Neural progenitor cell (in vitro differentiated cells): ENCODE measurements around the gene EIF6. TPM values are rescaled to one million over a fixed set of nuclear protein-coding genes. Genes with fewer than 3 reads are reported as not detected.

Experiments
- DNase-seq: peaks from one replicate; pipeline ENCODE4 v3.0.0-alpha.2; 2016; ENCODE audit warnings: low spot score
- H2AFZ ChIP-seq: fragments of 200-600 bp; sonication (generic); replicated peaks from 2 replicates; pipeline ENCODE4 v1.6.1; 2016; ENCODE audit warnings: antibody characterized with exemption
- H3F3A ChIP-seq: fragments of 200-600 bp; sonication (generic); 2 replicates; pipeline ENCODE4 v1.6.1; 2016; ENCODE audit warnings: antibody characterized with exemption, low read depth
- H3K27ac ChIP-seq: fragments of 200-600 bp; sonication (generic); 2 replicates; pipeline ENCODE4 v1.5.1; 2016; ENCODE audit warnings: mild to moderate bottlenecking
- H3K27me3 ChIP-seq: fragments of 200-600 bp; sonication (generic); 2 replicates; pipeline ENCODE4 v1.6.1; 2016; ENCODE audit warnings: mild to moderate bottlenecking, moderate library complexity
- H3K36me3 ChIP-seq: fragments of 200-600 bp; sonication (generic); 2 replicates; pipeline ENCODE4 v1.5.1; 2016
- H3K4me1 ChIP-seq: fragments of 200-600 bp; sonication (generic); 2 replicates; pipeline ENCODE4 v1.6.1; 2016; ENCODE audit warnings: mixed run types
- H3K4me2 ChIP-seq: fragments of 200-600 bp; sonication (generic); 2 replicates; pipeline ENCODE4 v1.6.1; 2016
- H3K4me3 ChIP-seq: fragments of 200-600 bp; sonication (generic); 2 replicates; pipeline ENCODE4 v1.5.1; 2016
- H3K79me2 ChIP-seq: fragments of 200-600 bp; sonication (generic); 2 replicates; pipeline ENCODE4 v1.6.1; 2016; ENCODE audit warnings: low read depth
- H3K9ac ChIP-seq: fragments of 200-600 bp; sonication (generic); 2 replicates; pipeline ENCODE4 v1.6.1; 2016
- H3K9me3 ChIP-seq: fragments of 200-600 bp; sonication (generic); 2 replicates; pipeline ENCODE4 v1.5.1; 2016; ENCODE audit warnings: low read depth
- H4K20me1 ChIP-seq: fragments of 200-600 bp; sonication (generic); 2 replicates; pipeline ENCODE4 v1.6.1; 2016; ENCODE audit warnings: low read depth
- H3K27ac Mint-ChIP-seq: 3 replicates; pipeline ENCODE4 v1.8.0; 2021; ENCODE audit warnings: mixed read lengths
- H3K27me3 Mint-ChIP-seq: 2 replicates; pipeline ENCODE4 v1.8.0; 2022; ENCODE audit warnings: low read depth, mild to moderate bottlenecking, inconsistent platforms, moderate library complexity, mixed read lengths; ENCODE audit not compliant: insufficient read depth
- H3K36me3 Mint-ChIP-seq: 3 replicates; pipeline ENCODE4 v1.8.0; 2021; ENCODE audit warnings: mixed read lengths
- H3K4me1 Mint-ChIP-seq: 3 replicates; pipeline ENCODE4 v1.8.0; 2021; ENCODE audit warnings: mixed read lengths
- H3K4me3 Mint-ChIP-seq: 3 replicates; pipeline ENCODE4 v1.8.0; 2021; ENCODE audit warnings: mild to moderate bottlenecking, moderate library complexity, mixed read lengths
- H3K9me3 Mint-ChIP-seq: 3 replicates; pipeline ENCODE4 v1.8.0; 2020; ENCODE audit warnings: mixed read lengths
- EZH2 ChIP-seq: fragments of 200-600 bp; sonication (generic); IDR thresholded peaks from 2 replicates; pipeline ENCODE4 v1.6.1; 2017; ENCODE audit warnings: antibody characterized with exemption, mild to moderate bottlenecking, moderate library complexity
- EZH2phosphoT487 ChIP-seq: fragments of 200-600 bp; sonication (generic); IDR thresholded peaks from 2 replicates; pipeline ENCODE4 v1.6.1; 2017; ENCODE audit warnings: antibody characterized with exemption
- total RNA-seq: library from RNA; depleted of rRNA; stranded (reverse); fragments of >200 nt; gene quantifications from 2 replicates; pipeline ENCODE4 v1.2.3, GENCODE V29; 2015; ENCODE audit warnings: low replicate concordance
- TF ChIP-seq, protein P1 (sequence below): fragments of 200-600 bp; sonication (generic); IDR thresholded peaks from 2 replicates; pipeline ENCODE4 v1.5.1; 2017; ENCODE audit warnings: antibody characterized with exemption, mild to moderate bottlenecking

EIF6 gene
- total RNA-seq, 1 donor from 2014 or later: 47.5 TPM

- Histone ChIP-seq H3F3A (no peaks in the 10 kb centered on the region), H3K36me3 (no peaks in the 10 kb centered on the region)
Observed at GRCh38 chr20:35237486-35237885, 47.1 kb downstream of the EIF6 start.

DNA sequence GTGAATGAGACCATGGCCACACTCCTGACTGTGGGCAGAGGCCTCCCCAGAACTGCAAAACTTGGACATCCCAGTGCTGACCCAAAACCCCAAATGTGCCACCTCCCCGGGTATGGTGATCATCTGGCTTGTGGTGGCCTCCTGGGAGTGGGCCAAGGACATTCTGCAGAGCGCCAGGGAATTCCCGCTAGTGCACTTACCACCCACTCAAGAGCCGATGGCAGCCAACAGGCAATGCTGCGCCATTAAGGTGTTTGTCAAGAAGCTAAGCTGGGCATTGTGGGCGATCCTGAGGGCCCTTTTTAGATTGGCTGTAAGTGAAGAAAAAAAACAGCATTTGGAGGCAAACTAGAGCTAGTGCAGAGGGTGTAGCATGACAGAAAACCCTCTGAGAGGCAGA lies 48.7 kb downstream of the EIF6 start:
- no peaks in the 10 kb centered on the region for H3K4me1 ChIP-seq
- no peak for TF ChIP-seq EZH2
- TF ChIP-seq, protein P1, sequence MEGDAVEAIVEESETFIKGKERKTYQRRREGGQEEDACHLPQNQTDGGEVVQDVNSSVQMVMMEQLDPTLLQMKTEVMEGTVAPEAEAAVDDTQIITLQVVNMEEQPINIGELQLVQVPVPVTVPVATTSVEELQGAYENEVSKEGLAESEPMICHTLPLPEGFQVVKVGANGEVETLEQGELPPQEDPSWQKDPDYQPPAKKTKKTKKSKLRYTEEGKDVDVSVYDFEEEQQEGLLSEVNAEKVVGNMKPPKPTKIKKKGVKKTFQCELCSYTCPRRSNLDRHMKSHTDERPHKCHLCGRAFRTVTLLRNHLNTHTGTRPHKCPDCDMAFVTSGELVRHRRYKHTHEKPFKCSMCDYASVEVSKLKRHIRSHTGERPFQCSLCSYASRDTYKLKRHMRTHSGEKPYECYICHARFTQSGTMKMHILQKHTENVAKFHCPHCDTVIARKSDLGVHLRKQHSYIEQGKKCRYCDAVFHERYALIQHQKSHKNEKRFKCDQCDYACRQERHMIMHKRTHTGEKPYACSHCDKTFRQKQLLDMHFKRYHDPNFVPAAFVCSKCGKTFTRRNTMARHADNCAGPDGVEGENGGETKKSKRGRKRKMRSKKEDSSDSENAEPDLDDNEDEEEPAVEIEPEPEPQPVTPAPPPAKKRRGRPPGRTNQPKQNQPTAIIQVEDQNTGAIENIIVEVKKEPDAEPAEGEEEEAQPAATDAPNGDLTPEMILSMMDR: no peak
- TF ChIP-seq EZH2phosphoT487: no peak
- no peak overlapping the region for H3K4me3 Mint-ChIP-seq
- H4K20me1 ChIP-seq: no peaks in the 10 kb centered on the region
- H3K27ac ChIP-seq: no peak overlapping the region
- no peak overlapping the region for H3K4me2 ChIP-seq
- no peak overlapping the region for H3K27ac Mint-ChIP-seq
- no peaks in the 10 kb centered on the region for H3F3A ChIP-seq
- no peaks in the 10 kb centered on the region for H3K9me3 ChIP-seq
- H3K4me3 ChIP-seq: no peak overlapping the region
- H3K79me2 ChIP-seq: no peaks in the 10 kb centered on the region
- H3K27me3 ChIP-seq: no peaks in the 10 kb centered on the region
- no peak for DNase-seq
- H2AFZ ChIP-seq: no peak overlapping the region
- H3K36me3 ChIP-seq: no peaks in the 10 kb centered on the region
- H3K27me3 Mint-ChIP-seq: peaks cover 4% of the 10 kb centered on the region
- H3K4me1 Mint-ChIP-seq: no peaks in the 10 kb centered on the region
- no peaks in the 10 kb centered on the region for H3K9me3 Mint-ChIP-seq
- H3K36me3 Mint-ChIP-seq: no peaks in the 10 kb centered on the region
- H3K9ac ChIP-seq: no peak overlapping the region

More at GRCh38 chr20:35237486-35237885, 47.1 kb downstream of the EIF6 start:
- Histone ChIP-seq H3K4me3 (no peak overlapping the region), H3K9me3 (no peaks in the 10 kb centered on the region), H3K4me2 (no peak overlapping the region), H3K79me2 (no peaks in the 10 kb centered on the region), H3K27ac (no peak overlapping the region), H3K9ac (no peak overlapping the region), H2AFZ (no peak overlapping the region), H3K27me3 (no peaks in the 10 kb centered on the region), H3K4me1 (no peaks in the 10 kb centered on the region), H4K20me1 (no peaks in the 10 kb centered on the region)
- peaks cover 4% of the 10 kb centered on the region for H3K27me3 Mint-ChIP-seq
- peaks cover 3% of the 10 kb centered on the region for H3K4me1 Mint-ChIP-seq
- H3K4me3 Mint-ChIP-seq: no peak overlapping the region
- DNase-seq: no peak
- no peaks in the 10 kb centered on the region for H3K9me3 Mint-ChIP-seq
- H3K27ac Mint-ChIP-seq: no peak overlapping the region
- no peaks in the 10 kb centered on the region for H3K36me3 Mint-ChIP-seq
- no peak for TF ChIP-seq EZH2phosphoT487
- TF ChIP-seq, protein P1: no peak
- no peak for TF ChIP-seq EZH2

- H3K4me1 ChIP-seq: no peaks in the 10 kb centered on the region
- H3K4me3 ChIP-seq: no peak overlapping the region
- H2AFZ ChIP-seq: no peak overlapping the region
- no peak overlapping the region for H3K9ac ChIP-seq
- H3K79me2 ChIP-seq: no peaks in the 10 kb centered on the region
- Mint-ChIP-seq H3K27ac (no peak overlapping the region), H3K4me3 (no peak overlapping the region), H3K36me3 (no peaks in the 10 kb centered on the region), H3K27me3 (peaks cover 6% of the 10 kb centered on the region), H3K4me1 (no peaks in the 10 kb centered on the region), H3K9me3 (no peaks in the 10 kb centered on the region)
- H3F3A ChIP-seq: no peaks in the 10 kb centered on the region
- H3K4me2 ChIP-seq: no peak overlapping the region
- peaks cover 8% of the 10 kb centered on the region for H3K27me3 ChIP-seq
- H3K9me3 ChIP-seq: no peaks in the 10 kb centered on the region
- no peak overlapping the region for H3K27ac ChIP-seq
- TF ChIP-seq EZH2 (no peak), EZH2phosphoT487 (no peak)
- TF ChIP-seq, protein P1: no peak
- peaks cover 3% of the 10 kb centered on the region for H4K20me1 ChIP-seq
- H3K36me3 ChIP-seq: no peaks in the 10 kb centered on the region
- no peak for DNase-seq
Observed at GRCh38 chr20:35232575-35232974, 52.0 kb downstream of the EIF6 start.

Other genes starting within 250 kb of the EIF6 start
- gene TRPC4AP, start 192.0 kb downstream of the EIF6 start, total RNA-seq: 73.0 and 96.4 TPM in 2 replicates
- 9.3 and 13.8 TPM in 2 replicates for gene EDEM2, start 137.4 kb downstream of the EIF6 start, total RNA-seq
- gene PROCR, start 112.7 kb downstream of the EIF6 start, total RNA-seq: 3.1 and 4.6 TPM in 2 replicates
- 1.4 and 1.9 TPM in 2 replicates for gene MMP24, start 58.1 kb downstream of the EIF6 start, total RNA-seq
- 2.9 and 12.0 TPM in 2 replicates for gene MMP24OS, start 6.7 kb downstream of the EIF6 start, total RNA-seq
- not detected in 2 replicates for gene FAM83C, start 7.7 kb upstream of the EIF6 start, total RNA-seq
- 49.4 and 51.6 TPM in 2 replicates for gene UQCC1, start 127.2 kb upstream of the EIF6 start, total RNA-seq
- 0.28 and 0.43 TPM in 2 replicates for gene GDF5, start 153.5 kb upstream of the EIF6 start, total RNA-seq
- 33.0 and 55.4 TPM in 2 replicates for gene CEP250, start 170.8 kb upstream of the EIF6 start, total RNA-seq
- gene C20orf173, start 244.9 kb upstream of the EIF6 start, total RNA-seq: not detected in 2 replicates